Right ventricle myocardium inferior (tissue), 1 donor: ENCODE results near the gene SMG7. TPM values are rescaled to one million over a fixed set of nuclear protein-coding genes. Genes with fewer than 3 reads are reported as not detected.

Source experiments
- ATAC-seq: fragments of 200-7000 bp; cut with Tn5 transposase; one replicate; pipeline ENCODE4 v1.9.1; 2020; ENCODE audit warnings: mild to moderate bottlenecking, moderate library complexity
- DNase-seq: peaks from one replicate; pipeline ENCODE4 v3.0.0; 2021; ENCODE audit errors: missing footprints
- intact Hi-C: fragments of 100-400 bp; cut with DNase I; formaldehyde crosslinking; loops from one replicate; pipeline ENCODE4 v1.11.0; 2022
- total RNA-seq: library from RNA; stranded (reverse); fragmentation: NEBNext Ultra II Directional; extraction: Animal tissue kit (Norgen Biotek cat#: 25700); gene quantifications from one replicate; pipeline ENCODE4 v1.2.1, GENCODE V29; 2021
- donor health status: DM: no; HTN: yes; CAD: no; lungs with severe emphysema.

SMG7 gene
- total RNA-seq, 1 donor from 2014 or later: 45.5 TPM

DNA sequence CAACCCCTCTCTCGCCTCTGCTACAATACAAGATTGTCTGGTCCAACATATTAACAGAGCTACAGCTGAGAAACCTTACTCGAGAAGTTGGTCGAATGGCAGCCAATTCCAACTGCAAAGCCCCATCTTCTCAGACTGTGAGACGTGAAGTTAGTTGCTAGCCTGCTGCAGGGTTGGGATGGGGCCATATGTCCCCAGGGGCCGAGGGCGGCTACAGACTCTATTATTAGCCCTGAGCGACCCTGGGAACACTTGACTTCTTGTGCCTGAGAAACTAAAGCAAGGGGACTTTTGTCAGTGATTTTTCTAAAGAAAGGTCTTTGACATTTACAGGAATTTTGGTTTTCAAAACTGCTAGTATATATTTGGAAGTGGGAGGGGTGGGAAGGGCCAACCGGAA lies 104.2 kb downstream of the SMG7 start:
- no peak for DNase-seq

DNA sequence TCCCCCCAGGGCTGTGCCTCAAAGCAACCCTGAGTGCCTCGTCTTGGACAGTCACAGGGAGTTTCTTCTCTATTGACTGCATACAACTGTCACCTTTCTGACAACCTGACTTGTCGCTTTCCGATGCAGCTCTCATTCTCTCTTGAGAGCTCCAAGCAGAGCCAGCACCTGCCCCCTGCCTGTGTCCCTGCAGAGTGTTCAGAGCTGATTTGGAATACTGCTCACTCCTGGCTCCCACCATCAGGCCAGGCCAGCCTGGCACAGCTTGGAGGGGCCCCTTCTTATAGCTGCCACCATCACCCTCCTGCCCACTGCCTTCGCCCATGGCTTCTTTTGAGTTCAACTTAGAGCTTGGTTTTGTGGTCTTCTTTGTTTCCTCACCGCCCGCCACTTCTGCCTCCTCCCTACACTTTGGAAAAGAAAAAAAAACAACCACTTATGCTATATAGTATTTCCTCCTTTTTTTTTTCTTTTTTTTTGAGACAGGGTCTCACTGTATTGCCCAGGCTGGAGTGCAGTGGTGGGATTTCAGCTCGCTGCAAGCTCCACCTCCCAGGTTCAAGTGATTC lies 105.7 kb downstream of the SMG7 start:
- DNase-seq (no peak), ATAC-seq (no peak)
- intact Hi-C loops: no loop called here

More for the DNA sequence above, 104.2 kb downstream of the SMG7 start:
- intact Hi-C loops: no loop called here
- ATAC-seq: peak; percentile 47

DNA sequence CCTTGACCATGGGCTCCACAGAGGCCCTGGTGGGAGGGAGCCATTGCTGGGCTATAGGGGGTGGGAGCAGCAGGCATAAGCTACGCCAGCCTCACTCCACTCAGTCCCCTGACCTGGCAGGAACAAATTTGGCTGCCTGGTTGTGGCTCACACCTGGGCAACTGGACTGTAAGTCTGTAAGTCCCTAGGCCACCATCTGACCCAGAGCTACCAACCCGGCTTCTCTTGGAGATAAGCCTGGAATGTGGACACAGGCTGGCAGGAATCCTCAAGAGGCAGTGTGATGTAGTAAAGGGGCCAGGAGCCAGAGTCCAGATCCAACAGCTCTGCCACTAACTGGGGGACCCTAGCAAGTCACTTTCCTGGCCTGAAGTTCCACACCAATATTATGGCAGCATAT lies 106.6 kb downstream of the SMG7 start:
- intact Hi-C loops: no loop called here
- DNase-seq (no peak), ATAC-seq (peak; percentile 39)

DNA sequence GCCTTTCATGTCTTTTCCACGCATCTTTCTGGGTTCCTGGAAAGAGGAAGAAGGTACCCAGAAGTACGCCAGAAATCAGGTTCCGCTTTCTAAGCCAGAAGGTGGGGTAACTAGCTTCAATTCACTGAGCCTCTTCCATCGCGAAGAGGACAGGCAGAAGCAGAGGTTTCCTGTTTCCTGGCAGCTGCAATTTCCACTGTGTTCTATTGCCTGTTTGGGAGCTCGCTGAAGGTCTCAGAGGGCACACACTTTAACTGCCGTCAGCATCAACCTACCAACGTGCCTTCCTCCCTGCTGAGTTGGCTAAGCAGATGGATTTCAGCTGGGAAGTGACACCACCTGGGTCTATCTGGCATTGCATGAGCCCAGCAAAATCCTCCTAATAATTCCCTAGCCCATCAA lies 108.0 kb downstream of the SMG7 start:
- DNase-seq (no peak), ATAC-seq (peak; percentile 63)
- intact Hi-C loops: no loop called here

DNA sequence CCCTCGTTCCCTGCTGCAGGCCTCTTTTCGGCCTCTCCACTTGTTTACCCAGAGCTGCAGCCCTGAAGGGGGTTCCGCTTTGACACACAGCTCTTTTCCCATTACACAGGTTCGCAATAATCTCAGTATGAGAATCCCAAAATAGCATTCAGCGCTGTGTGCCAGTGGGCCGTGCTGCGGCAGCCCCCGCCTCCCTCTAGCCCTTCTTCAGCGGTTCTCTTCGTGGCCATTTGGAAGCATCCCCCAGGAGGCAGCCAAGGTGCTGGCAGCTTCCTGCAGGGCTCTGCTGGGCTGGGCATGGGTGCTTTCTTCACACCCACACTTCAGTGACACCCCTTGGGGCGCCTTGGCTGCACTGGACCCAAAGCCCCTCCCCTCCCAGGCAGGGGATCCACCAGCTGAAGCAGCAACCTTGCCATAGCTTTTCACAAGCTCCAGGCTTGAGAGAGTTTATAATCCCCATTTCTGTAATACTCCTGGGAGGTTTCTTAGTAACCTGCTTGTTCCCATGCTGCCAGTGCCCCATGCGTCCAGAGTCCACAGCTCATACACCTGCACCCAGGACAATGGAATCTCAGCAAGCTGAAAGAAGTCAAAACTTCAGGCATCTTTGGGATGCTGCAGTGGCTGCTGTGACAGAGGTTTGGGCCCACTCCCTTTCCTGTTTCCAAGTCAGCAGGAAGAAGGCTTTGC lies 109.9 kb downstream of the SMG7 start:
- ATAC-seq (no peak), DNase-seq (no peak)
- intact Hi-C loops: no loop called here

DNA sequence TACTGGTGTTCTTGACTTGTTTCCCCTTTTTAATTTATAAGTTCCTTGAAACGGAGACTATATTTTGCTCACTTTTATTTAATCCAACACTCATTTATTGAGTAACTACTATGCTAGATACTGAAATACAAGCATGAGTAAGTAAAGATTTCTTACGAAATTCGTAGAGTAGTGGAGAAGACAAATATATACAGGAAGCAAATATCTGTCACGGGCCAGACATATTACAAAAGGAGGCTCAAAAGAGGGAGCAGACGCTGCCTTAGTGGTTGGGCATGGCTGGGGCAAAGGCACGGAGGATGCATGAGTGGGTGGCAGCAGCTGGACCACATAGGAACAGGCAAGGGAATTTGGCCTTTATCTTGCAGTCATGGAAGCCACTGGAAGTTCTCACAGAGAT lies 111.2 kb downstream of the SMG7 start:
- DNase-seq: no peak

DNA sequence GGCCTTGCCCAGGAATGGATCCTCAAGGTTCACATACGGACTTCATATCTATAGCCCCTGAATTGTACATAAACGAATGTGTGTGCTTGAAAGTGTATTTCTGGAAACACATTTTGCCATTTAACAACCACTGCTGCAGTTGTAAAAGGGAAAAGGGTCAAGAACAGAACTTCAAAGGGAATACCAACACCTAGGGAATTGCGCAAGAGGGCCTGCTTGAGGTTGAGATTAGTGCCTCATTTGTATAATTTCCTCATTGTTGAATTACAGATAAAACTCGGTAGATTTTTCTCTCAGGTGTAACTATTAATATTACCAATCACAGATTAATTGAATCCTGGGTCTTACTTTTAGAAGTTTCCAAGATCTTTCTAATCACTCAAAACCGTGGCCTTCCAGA lies 111.8 kb downstream of the SMG7 start:
- ATAC-seq: no peak
- no peak for DNase-seq
- intact Hi-C loops: no loop called here

More for the DNA sequence above, 111.2 kb downstream of the SMG7 start:
- intact Hi-C loops: no loop called here
- ATAC-seq: peak; percentile 54

DNA sequence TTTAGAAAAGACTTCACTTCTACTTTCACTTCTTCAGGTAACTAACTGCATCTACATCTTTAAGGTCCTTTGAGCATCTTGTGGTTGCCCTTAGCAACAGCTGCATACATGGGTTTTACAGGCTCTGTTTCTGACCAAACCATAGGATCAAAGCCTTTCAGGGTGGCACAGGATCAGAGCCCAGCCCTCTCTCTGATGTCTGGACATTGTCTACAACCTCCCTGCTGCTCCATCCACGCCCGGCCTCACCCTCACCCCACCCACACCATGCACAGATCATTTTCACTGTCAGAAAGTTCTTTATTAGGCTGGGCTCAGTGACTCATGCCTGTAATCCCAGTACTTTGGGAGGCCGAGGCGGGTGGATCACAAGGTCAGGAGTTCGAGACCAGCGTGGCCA lies 112.7 kb downstream of the SMG7 start:
- DNase-seq (no peak), ATAC-seq (no peak)
- intact Hi-C loops: no loop called here

DNA sequence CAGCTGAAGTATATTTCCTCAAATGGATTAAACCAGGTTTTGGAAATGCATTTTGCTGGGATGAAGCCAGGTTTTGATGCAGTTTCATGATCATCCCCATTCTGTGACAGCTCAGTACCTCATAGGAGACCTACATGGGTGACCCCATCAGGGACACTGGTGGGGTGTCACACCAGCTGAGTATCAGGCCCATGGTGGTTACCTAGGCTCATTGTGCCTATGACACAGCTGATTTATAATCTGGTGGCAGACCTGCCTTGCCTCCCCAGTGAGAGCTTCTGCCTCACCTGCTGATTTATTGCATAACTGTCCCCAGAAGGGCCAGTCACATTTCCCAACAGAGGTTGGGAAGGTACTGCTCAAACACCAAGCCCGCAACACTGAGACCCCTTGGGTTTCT lies 114.2 kb downstream of the SMG7 start:
- DNase-seq (no peak), ATAC-seq (no peak)
- intact Hi-C loops: no loop called here

DNA sequence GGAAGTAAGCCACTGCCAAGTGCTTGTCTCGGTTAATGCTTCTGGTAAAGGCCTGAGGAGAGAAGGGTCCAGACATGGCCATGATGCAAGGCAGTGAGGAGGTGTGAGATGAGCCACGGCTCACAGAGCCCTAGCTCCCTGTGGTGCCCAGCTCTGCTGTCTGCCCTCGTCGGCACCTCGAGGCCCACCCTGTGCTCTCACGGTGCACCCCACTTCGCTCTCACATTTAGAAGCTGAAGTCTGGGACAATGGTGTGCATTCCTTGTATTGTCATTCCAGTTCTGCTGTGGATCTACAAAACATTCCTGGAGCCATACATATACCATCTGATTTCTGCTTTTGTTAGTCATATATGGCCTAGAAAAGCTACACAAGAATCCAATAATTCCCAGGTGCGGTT lies 114.6 kb downstream of the SMG7 start:
- no peak for ATAC-seq
- DNase-seq: no peak
- intact Hi-C loops: no loop called here

DNA sequence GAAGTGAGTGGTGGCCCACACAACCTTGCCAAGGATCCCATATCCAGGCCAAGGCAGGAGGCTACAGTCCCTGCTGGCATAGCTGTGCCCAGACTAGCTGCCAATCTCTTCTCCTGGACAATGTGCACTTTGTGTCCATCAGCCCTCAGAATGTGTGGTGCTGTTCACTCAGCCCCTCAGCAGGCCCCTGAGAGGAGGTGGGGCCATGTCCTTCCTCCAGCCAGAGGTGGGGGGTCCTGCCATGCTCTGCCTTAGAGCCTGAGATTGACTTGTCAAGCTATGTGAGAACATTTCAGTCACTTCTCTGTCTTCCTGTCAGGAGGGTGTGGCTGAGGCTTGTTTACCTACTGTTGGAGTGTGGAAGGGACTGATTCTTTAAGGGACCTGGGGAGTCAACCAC lies 116.5 kb downstream of the SMG7 start:
- ATAC-seq (no peak), DNase-seq (no peak)
- intact Hi-C loops: no loop called here

DNA sequence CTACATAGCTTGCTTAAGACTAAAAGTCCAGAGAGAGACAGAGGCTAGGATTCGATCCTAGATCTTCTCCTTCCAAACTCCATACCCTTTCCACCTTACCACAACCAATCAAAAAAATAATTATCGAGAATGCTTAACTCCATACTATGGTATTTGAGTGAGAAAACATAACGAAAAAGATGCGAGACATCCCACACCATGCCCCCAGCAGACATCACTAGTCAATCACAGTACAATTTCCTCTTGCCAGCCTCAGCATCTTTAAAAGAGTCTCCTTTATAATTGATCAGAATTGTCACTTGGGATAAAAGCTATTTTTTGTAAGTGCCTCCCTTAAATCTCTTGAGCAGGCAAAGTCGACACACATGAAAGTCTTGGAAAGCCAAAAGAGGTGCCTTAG lies 117.1 kb downstream of the SMG7 start:
- intact Hi-C loops: no loop called here
- DNase-seq: no peak
- no peak for ATAC-seq

DNA sequence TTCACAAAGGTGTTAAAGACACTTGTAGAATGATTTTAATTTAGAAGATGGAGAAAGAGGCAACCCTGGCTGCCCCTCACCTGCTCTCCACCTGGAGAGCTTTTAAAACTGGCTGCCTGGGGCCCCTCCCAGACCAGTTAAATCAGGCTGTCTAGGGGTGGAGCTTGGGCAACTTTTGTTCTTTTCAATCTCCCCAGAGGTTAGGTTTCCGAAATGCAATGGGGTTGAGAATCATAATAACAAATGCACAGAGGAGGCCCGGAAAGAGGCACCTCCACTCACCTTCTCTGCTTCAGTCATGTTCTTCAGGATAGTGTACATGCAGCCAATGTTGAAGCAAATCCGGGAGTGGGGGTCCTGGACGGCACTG lies 117.6 kb downstream of the SMG7 start:
- no peak for DNase-seq
- no peak for ATAC-seq
- intact Hi-C loops: no loop called here

DNA sequence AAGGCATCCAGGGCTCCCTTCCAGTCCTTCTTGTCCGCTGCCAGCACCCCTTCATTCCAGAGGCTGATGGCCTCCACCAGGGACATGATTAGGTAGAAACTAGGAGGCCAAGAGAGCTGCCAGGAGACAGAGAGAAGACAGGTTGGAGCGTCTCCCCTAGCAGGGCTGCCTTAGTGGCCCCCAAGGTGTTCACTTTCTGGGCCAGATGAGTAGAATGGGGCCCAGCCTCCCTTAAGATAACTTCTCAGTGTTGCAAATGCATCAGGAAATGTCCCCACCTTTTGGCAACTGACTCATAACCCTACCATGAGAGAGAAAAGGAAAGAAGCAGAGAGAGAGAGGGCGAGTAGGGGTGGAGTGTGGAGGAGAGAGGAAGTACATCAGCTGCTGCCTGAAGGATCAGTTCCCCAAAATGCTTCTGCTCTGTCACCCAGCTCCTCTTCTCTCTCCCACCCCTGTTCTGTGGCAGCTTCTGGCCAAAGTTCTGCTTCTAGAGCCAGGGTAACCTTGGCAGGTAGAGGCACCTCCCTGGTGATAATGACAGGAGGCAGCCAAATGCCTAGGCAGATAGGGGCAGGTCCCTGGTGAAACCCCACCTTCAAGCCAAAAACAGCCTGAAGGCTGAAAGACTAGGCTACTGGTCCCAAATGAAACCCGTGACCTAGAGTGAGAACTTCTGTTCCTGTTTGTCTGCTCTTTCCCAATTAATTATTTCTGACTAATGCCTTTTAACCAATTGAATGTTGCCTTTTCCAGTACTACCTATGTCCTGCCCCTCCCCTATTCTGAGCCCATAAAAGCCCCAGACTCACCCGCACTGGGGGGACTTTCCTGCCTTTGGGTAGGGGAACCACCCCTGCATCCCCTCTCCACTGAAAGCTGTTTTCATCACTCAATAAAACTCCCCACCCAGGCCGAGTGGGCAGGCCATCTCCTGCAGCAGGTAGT lies 118.2 kb downstream of the SMG7 start, which contains the start of gene NCF2:
TSS of gene NCF2 (minus strand) at position 216 of the 948 bp plus-strand sequence. CDS start at position 86, 130 bp downstream.
- ATAC-seq: peak; percentile 67
- intact Hi-C loops: no loop called here
- no peak for DNase-seq

DNA sequence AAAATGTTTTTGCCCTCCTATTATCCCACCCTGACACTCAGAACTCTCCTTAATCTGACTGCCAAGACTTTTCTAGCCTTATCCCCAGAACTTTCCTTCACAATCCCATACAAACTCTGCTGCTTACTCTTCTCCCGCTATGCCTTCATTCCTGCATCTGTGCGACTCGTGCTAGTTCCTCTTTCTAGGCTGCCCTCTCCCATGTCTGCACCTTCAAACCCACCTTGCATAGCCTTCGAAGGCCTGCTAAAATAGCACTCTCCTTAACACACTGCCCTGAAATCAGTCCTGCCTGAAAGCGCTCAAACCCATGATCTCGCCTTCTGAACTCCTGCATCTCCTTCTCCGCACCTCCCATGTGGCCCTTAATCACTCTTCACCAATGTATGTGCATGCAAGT lies 120.4 kb downstream of the SMG7 start:
- DNase-seq: no peak
- no peak for ATAC-seq
- intact Hi-C loops: no loop called here

DNA sequence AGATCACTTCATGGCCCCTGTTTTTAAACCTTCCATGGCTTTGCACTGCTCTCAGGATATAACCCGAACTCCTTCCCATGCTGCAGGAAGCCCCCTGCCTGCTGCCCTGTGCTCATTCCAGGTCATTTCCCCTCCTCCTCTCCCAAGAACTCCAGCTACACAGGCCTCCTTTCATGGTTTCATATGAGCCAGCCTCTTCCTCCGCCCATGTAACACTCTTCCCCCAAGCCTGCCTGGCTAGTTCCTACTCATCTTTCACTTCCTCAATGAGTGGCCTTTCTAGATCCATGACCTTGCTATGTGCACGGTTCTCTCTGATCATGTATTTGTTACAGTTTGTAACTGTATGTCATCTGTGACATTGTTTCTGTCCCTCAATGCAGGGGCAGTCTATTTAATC lies 121.1 kb downstream of the SMG7 start:
- intact Hi-C loops: no loop called here
- peak; percentile 56 for ATAC-seq
- no peak for DNase-seq

DNA sequence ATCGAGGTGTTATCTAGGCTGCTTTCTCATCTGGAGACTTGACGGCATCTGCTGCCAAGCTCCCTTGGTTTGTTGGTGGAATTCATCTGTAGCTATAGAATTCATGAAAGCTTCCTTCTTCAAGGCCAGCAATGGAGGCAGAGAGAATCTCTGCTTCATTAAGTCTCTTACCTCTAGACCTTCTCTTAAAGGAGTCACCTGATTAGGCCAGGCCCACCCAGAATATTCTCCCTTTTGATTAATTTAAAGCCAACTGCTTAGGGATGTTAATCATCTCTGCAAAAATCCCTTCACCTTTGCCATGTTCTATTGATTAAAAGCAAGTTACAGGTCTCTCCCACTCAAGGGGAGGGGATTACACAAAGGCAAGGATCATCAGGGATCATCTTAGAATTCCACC lies 123.2 kb downstream of the SMG7 start:
- no peak for ATAC-seq
- DNase-seq: no peak
- intact Hi-C loops: no loop called here

DNA sequence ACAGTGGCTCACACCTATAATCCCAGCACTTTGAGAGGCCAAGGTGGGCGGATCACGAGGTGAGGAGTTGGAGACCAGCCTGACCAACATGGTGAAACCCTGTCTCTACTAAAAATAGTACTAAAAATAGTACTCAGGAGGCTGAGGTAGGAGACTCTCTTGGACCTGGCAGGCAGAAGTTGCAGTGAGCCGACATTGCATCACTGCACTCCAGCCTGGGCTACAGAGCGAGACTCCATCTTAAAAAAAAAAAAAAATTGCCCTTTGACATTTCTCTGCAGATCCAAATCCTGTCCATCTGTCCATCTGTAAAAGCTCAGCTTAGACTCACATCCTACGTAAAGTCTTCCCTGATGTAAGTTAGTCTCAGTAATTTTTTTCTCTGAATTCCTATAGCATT lies 124.2 kb downstream of the SMG7 start:
- intact Hi-C loops: no loop called here
- DNase-seq (no peak), ATAC-seq (no peak)

DNA sequence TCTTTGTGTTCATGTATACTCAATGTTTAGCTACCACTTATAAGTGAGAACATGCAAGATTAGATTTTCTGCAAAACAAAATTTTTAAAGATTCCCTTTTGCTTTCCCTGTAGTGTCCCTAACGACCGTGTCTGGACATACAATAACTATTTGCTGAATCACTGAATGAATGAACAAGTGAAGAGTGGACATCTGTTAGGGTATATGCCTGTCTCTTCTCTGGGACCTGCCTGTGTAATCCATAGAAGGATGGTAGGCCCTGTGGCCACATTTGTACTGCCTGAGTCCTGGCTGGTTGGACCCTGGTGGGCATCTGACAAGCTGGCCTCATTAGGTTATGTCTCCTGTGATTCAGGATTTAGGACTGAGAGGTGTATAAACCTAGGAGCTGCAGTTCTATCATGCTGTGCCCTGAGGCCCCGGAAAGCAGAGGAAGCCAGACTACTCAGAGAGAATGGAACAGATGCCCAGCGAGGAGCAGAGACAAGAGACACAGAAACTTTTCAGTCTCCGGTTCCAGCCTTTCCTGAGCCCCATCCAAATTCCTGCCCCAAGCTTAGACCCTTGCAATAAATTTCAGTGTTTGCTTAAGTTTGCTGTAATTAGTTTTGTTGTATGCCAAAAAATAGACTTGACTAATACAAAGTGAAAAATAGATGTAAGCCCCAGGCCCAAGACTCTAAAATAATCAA lies 125.5 kb downstream of the SMG7 start:
- DNase-seq (no peak), ATAC-seq (no peak)
- intact Hi-C loops: no loop called here
